NCI-H2196 (cell line): ENCODE data around the gene VPS13D.
"Not testable (repeated sequence)": the region's sequence is repeated elsewhere in the genome, so short reads cannot be mapped to it uniquely, and the experiment has no call there.

Experiments used
- DNase-seq: peaks from one replicate; lab custom pipeline; 2025; ENCODE audit not compliant: unreplicated experiment; lab: John Stamatoyannopoulos, UW

The VPS13D gene

DNA sequence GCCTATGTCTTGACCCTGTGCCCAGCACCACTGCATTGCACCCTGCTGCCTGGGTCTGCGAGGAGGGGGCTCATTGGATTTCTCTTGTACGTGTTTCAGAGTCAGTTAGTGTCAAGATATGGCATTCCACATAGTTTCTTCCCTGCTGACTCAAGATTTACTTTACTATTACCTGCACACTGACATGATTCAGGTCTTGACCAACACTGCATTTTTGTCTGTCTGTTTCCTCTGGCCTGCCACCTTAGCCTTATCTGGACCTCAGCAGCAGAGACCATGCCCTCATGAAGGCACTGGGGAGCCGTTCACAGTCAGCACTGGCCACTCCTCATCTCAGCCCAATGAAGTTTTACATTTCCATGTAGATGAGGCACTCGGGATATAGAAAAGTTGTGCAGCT lies 232.8 kb downstream of the VPS13D start:
- DNase-seq = no peak

DNA sequence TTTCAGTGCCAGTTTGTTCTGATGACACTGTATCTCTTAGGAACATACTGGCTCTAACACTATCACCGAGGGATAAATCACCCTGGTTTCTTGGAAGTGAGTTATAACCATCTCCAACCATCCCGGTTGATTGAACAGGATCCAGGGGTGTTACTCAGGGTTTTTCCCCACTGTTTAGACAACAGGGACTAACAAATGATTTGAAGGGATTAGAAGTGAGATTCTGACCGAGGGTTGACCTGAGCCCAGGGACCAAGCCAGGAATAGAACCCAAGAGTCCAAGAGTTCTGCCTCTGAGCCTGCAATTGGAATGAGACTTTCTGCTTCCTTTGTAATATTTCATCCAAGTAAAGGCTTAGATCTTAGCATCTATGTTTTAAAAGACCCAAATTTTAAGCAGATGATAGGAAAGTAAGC lies 234.2 kb downstream of the VPS13D start:
- no peak for DNase-seq

DNA sequence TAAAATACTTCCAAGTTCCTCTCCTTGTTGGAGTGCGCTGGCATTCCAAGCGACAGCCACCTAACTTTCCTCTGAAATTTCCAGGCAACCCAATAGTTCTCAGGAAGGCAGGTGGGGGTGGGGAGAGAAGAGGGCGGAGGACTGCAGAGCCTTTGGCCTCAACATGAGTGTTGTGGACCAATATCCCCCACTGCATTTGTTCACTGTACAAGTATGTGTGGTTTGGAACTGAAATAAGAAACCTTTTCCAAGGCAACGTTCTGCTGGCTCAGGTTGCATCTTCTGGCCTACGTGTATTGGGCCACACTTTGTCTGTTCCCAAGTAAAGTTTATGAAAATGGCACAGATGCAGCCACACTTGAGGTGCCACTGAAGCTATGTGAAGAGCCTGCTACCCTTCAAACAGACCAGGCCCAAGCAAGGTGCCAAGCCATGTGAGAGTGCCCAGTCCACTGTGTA lies 234.8 kb downstream of the VPS13D start:
- no peak for DNase-seq

DNA sequence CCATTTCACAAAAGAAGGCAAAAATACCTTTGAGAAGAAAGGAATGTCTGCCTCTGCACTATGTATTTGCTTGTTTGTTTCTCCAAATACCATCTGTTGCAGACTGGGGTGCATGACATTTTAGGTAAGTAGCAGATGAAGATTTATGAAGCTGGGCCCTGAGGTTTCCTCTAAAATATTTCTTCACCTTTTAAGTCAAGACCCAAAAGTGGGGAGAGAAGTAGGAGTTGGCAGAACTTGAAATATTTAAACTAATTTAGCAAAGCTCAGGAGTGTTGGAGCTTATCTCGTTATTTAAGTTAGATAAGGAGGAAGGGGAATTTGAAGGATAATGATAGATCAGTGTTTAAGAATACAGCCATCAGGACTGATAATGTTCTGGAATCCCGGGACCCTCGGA lies 235.3 kb downstream of the VPS13D start:
- no peak for DNase-seq

DNA sequence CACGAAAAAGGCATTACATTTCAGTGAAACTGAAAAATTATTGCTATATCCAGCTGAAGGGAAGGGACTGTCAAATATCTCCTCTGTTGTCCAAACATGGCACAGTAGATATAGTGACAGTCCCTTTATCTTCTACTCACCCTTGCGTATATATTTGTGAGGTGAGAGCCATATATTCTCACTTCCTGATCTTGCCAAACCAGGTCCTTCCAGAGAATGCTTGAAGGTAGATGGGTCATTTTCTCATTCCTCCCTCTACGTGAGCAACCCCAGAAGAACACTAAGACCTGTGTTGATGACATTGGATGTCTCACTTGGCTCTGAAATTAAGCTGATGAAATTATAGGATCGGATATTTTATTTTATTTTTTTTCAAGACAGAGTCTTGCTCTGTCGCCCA lies 237.0 kb downstream of the VPS13D start:
- no peak for DNase-seq

DNA sequence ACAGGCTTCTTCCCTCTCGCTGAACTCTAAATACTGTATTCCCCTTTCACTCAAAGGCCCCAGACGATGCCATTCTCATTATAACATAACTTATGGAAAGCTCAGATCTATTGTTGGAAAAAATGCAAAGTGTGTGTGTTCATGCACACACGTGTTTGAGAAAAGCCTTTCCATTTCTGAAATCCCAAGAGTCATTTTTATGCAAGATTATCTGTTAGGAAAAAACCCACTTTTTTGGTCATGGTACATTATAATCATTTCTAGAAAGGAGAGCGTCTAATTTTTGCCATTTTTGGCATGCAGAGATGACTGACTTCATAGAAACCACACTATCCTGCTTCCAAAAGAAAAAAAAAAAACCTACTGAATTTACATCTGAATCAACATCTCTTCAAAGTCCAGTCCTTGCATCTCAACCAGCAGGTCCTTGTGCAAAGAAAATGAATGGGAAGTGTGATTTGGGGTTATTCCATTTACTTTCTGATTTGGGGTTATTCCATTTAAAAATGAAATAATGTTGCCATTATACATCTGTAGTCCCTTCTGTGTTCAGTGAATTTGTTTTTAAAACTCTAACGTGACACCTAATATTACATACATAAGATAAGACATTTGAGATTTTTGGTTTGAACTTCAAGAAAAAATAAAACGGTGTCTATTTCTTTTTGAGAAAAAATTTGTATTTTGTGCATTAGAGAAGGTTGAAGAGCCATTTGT lies 237.9 kb downstream of the VPS13D start:
- DNase-seq = no peak

DNA sequence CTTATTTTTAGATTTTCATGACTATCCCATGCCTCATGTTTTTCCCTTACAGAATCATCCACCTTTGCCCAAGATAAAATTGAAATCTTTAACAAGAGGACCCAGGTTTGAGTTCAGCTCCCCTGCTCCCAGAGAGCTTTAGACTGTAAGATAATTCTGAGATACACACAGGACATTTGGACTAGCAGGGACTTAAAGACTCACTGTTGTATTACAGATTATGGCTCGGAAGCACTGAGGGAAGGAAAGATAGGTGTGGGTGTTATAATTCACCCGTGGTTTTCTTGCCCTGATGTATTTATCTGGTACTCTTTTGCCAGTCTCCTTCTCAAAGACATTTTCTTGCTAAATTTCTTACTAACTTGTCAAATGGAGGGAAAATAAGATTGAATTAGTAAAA lies 238.5 kb downstream of the VPS13D start:
- no peak for DNase-seq

DNA sequence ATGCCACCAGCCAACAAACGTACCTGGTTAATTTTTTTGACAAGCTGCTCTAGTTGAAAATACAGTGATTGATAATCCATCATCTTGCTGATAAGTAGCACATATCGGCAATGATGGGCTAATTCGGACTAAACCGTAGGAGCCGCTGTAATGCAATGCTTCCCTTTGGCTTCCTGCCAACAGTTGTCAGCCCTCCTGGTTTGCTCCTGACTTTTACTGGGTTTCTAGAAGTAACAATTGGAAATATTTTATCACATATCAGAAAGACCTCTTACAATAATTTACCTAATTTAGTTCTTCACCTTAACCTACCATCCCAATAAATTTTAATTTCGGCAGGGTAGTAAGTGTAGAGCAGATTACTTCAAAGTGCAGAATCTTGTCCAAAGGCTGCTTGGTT lies 239.7 kb downstream of the VPS13D start:
- peak; percentile 59 for DNase-seq

DNA sequence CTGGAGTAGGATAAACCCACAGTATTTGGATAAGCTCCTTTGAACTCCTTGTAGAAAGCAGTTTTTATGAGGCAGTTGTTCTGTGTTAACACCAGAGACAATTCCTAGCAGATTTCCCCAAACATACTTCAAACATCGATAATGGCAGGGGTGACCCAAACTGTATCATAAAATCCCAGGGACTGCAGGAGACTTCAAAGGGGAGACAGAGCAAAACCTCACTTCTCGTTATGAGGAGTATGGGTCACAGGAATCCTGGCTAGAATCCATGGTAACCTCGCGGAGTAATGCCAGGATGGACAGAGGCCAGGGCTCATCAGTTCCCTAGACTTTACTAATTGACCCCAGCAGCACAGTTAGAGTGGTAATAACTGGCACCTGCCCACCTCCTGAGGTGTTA lies 240.2 kb downstream of the VPS13D start:
- peak; percentile 70 for DNase-seq

DNA sequence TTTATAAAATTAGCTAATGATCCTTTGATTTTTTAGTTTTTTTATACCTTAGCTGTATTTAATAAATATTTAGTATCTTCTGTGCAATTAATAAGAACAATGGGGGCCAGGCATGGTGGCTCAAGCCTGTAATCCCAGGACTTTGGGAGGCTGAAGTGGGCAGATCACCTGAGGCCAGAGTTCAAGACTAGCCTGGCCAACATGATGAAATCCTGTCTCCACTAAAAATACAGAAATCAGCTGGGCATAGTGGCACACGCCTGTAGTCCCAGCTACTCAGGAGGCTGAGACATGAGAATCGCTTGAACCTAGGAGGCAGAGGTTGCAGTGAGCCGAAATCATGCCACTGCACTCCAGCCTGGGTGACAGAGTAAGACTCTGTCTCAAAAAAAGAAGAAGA lies 241.1 kb downstream of the VPS13D start:
- DNase-seq = not testable (repeated sequence)

DNA sequence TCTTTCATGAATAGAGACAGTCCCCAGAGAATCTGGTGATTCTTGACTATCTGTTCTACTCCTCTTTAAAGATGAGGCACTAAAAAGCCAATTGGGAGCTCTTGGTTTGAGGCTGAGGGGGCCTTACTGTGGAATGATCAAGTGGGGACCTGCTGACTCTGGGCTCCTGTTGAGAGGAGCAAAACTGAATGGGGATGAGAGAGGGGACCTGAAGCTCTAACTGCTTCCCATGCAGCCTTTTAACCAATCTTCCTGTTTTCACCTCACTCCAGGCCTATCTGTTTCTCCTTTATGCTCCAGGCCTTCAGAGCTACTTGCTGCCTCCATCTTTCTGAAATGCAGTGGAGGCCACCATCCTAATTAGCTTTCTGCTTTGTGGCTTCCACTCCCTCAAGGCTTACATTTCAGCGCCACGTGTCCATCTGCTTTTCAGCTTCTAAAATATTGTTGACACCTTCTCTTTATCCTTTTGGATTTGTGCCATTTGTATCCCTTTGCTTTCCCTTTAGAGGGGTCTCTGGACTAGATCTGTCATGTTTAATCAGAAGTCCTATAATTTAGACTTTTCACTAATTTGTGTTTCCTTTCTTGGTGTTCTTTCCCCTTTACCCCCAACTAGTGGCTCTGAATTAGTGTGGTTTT lies 242.4 kb downstream of the VPS13D start:
- DNase-seq = no peak

DNA sequence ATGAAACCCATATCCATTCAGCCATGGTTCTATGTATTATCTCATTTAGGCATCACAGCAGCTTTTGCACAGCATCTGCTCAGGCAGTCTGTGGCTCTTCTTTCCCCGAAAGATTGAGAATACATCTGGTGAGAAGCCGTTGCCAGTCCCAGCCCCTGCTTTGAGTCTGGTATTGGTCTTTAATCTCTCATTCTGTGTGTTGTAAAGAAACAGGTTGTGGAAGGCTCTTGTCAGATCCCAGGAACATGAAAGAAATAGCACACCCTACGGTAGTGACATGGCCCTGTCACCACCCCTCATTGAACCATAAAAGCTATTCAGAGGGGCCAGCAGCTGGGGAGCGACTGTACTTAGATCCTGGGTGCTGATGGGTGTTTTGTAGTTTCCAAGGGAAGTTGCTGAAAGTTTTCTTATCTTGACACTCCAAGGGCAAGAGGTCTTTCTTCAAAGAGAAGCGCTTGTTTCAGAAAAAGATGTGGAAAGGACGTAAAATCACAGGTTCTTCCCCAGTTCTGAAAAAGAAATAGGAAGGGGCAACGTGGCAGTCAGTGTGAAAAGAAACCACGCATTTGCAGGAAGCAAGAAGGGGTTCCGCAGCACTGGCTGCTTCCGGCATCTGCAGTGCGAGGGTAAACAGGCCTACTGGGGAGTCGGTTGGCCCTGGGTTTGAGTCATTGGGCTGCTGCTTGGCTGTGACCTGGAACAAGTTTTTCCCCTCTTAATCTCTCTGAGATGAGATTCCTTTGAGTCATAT lies 243.1 kb downstream of the VPS13D start:
- DNase-seq = no peak

DNA sequence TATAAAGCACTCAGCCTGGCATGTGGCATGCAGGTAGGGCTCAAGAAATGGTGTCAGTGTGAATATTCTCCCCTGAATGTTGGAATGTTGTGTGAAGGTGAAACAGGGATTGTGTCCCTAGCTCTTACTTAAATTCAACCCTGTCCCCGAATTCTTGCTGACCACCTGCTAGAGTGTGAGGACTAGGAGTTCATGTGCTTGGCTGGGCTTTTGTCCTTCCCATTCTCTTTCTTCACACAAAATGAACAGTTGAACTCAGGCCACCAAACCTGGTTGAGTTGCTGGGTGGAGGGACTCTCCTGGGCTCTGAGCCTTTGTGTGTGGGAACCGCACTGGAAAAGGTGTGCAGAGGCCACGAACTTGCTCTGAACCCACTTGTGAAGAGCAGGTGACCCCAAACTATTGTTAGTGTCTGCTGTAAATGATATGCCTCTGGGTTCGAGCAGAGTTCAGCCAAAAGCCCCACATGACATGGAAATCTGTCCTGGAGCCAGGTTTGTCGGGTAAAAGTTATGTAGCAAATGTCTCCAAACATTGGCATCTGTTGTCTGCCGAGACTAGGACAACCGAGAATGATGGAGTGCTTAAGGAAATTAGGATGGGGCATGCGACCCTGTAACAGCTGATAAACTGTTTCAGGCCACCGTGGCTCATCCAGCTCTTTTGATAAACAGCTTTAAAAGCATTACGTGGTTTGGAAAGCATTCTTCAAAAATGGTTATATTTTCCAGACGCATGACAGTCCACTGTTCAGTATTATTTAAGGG lies 243.9 kb downstream of the VPS13D start:
- DNase-seq = no peak

DNA sequence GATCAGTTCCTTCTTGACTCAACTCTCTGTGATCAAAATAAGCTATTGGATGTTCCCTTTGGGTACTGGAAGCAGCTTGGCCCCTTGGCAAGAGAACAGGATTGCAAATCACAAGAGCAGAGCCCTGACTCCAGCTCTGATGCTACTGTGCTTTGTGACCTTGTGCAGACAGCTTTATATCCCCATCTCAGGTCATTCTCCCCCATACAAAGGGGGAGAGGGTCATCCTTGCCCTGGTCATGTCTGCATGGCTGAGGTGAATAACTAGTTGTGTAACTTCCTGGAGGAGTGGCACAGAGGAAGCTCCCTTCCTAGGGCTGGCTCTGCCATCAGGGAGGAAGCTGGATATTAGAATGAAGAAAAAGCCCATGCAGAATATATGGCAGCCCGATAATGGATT lies 245.3 kb downstream of the VPS13D start:
- DNase-seq = no peak

DNA sequence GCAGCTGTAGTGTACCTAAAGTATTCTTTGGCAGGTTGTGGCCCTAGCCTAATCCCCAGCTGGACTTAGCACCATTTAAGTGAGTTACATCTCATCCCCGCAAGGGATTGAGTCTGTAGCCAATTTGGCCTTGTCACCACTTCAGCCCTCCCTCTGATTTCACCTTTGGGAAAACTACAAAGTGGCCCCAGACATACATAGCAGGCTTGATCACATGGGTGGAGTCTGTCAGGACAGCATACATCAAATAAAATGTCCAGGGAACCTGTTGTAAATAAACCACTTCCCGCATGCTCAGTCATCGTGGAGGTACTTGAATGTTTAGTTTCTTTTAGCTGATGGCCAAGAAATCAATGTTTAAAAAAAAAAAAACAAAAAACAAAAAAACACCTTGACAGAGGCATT lies 245.7 kb downstream of the VPS13D start:
- DNase-seq = no peak

DNA sequence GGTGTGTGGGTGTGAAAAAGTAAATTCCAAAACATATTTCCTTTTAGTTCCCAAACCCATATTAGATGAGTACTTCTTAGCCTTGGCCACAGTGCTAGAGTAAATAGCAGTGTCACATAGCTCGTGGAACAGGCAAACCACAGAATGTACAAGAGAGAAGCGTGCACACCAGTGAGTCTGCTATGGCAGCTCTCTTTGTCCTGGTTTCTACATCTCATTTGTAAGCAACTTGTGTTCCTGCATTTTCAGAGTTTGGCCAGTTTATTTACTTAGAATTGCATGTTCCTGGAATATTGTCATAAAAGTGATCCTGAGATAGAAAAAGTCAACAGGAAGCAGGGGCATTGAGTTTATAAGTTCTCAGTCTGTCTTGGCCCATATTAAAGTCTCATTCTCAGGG lies 246.1 kb downstream of the VPS13D start:
- no peak for DNase-seq

DNA sequence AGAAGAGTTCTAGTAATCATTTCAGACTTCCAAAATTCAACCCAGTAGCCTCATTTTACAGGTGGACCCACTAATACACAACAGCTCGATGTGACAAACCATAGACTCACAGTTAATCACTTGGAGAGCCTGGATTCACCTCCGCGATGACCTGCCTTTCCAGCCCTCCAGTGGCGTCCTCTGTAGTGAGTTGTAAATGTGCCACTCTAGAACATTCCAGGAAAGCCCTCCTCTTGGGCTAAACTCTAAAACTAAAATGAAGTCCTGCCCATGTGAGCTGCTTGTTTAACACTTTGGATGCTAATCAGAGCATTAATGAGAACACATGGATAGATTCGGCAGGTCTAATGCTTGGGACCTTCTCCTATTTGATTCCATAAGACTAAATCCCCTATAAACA lies 247.5 kb downstream of the VPS13D start:
- DNase-seq = no peak

DNA sequence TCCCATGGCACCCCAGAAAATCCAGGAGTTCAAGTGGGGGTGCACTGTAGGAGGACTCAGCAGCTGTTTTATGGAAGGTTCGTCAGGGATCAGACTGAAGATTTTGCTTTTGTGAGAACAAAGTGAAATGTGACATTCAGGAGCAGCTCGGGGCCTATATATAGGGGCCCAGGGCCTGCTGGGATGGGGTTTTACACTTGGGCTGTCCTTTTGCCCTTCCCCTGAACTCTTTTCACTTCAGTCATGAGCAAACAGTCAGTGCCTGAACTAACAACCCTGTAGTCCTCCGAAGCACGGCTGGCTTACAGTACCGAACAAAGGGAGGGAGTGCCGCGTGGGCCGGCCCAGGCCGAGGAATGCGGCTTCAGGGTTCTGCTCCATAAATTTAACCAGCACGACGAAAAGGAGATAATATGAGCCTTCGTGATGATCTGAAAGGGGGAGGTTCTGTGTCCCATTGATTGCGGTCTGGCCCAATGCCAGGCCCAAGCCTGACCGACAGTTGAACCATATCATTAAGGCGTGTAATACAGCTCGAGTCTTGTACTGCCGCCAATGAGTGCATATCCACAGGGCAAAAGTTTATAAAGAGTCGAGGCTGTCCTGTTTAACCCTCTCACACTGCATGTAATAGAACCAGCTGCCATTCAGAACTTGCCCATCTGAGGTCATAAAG lies 248.2 kb downstream of the VPS13D start:
- DNase-seq = peak; percentile 90

DNA sequence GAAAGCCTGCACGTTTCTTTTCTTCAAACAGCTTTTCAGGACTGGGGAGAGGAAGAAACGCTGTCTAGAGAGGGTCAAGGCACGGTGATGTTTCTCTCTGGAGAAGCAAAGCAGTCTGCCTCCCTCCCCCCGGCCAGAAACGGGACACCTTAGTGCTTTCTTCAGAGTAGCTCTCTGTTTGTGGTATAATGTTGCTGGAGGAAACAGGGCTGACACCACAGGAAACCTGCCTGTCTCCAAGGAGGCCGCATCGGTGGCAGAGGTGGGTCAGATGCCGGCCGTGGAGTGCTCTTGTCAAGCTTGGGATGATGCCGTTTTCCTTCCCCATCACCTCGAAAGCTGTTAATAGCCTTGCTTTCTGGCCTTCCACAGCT lies 248.8 kb downstream of the VPS13D start:
- DNase-seq = no peak

DNA sequence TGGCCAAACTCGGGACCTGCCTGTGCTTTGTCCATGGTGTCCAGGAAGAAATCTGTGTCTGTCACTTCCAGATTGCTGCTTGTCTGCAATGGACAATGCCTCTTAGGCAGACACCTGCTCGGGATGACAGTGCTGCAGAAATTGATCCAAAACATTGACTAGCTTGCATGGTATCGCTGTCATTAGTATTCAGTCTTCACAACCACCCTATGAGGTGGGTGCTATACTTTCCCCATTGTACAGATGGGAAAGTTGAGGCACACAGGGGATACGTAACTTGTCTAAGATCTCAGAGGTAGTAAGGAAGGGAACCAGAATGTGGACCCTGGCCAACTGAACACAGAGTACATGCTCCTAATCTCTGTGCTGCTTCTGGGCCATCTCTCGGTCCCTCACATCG lies 249.5 kb downstream of the VPS13D start:
- DNase-seq = no peak

DNA sequence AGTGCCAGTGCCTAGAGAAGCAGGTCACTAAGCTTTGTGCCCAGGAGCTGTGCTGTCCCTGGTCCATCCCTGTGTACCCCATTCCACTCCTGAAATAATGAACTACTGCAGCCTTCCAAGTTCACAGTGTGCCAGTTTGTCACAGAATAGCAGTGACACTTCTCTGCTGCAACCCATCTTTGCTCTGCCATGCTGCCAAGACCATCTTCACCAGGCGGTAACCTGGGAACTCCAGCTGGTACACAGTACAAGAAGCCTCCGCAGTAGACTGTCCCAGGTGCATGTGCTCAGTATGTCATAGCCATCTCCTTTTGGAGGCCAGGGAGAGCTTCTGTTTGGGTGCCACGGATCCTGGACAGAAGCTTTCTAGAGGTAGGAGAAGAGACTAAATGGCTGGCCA lies 250.2 kb downstream of the VPS13D start:
- no peak for DNase-seq
